GM12891 (cell line): ENCODE measurements around the gene CD47.

Experiments used
- DNase-seq: peaks from one replicate; pipeline ENCODE4 v3.0.0; 2011; ENCODE audit warnings: low spot score; ENCODE audit not compliant: insufficient read length
- FAIRE-seq: peaks from 2 replicates; lab custom pipeline; 2011; peaks lifted over from hg19 to GRCh38; lab: Jason Lieb, UNC
- PAX5 ChIP-seq: IDR thresholded peaks from 2 replicates; pipeline ENCODE4 v1.6.1; 2011; ENCODE audit warnings: low read length, moderate library complexity, mild to moderate bottlenecking; ENCODE audit not compliant: insufficient read depth, severe bottlenecking
- POLR2A ChIP-seq: IDR thresholded peaks from 2 replicates; pipeline ENCODE4 v1.6.1; 2011; ENCODE audit warnings: low read depth, low read length, control low read depth
- POLR2AphosphoS5 ChIP-seq: IDR thresholded peaks from 2 replicates; pipeline ENCODE4 v1.6.1; 2011; ENCODE audit warnings: low read depth, low read length, control low read depth
- POU2F2 ChIP-seq: IDR thresholded peaks from 2 replicates; pipeline ENCODE4 v1.6.1; 2011; ENCODE audit warnings: low read depth, mild to moderate bottlenecking, control low read depth, low read length, moderate library complexity
- SPI1 ChIP-seq: IDR thresholded peaks from 2 replicates; pipeline ENCODE4 v1.6.1; 2011; ENCODE audit warnings: low read depth, low read length, control low read depth
- TAF1 ChIP-seq: IDR thresholded peaks from 2 replicates; pipeline ENCODE4 v1.6.1; 2011; ENCODE audit warnings: low read depth, low read length, control low read depth

The CD47 gene

DNA sequence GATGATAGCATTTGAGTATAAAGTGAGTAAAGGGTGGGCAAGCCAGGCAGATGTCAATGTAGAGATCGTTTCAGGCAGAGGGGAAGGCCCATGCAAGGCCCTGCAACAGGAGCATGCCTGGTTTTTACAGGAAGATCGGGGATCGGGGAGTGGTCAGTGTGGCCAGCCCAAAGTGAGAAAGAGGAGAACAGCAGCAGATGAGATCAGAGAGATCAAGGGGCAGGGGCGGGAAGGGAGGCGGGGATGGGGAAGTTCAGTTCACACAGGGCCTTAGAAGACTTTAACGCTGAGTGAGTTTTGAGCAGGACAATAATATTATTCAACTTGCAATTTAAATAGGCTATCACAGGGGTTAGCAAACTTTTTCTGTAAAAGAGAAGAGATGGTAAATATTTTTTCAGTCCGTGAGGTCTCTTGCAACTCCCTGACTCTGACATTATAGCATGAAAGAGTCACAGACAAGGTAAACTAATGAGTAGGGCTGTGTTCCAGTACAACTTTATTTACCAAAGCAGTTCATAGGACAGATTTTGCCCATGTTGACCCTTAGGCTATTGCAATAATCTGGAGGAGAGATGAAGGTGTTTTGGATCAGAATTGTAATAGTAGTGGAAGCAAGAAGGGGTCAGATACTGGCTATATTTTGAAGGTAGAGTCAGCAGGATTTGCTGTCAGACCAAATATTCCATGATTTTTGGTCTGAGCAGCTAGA, 12.4 kb upstream of the CD47 start:
- DNase-seq (no peak), FAIRE-seq (no peak)
- TF ChIP-seq POLR2AphosphoS5 = no peak
- no peak for TF ChIP-seq POLR2A
- TF ChIP-seq PAX5 = no peak
- no peak for TF ChIP-seq TAF1
- no peak for TF ChIP-seq SPI1
- no peak for TF ChIP-seq POU2F2

DNA sequence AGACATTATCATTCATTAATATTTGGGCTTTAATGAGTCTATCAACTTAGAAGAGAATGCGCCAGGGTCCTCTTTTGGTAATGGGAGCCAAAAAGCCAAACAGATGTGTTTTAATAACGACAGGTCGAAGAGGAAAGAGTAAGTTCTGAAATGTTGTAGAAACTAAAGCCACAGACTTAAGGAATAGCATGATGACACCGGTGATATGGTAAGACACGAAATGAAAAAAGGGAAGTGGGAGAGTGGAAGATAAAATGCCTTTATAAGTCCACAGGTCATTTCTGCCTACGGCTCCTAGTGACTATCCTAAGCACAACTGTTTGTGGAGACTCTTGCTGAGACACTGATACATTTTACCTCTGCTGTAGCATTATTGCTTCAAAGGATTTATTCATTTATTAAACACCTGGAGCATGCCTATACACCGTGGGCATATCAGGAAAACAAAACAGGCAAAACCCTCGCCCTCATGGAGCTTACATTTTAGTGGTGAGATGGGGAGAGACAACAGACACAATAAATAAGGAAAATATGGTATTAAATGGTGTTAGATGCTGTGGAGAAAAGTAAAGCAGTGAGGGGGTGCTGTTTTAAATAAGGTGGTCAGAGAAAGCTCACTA, 11.7 kb upstream of the CD47 start:
- FAIRE-seq (peak; percentile 38), DNase-seq (no peak)
- peak; percentile 98 for TF ChIP-seq SPI1
- no peak for TF ChIP-seq TAF1
- TF ChIP-seq POU2F2 = no peak

DNA sequence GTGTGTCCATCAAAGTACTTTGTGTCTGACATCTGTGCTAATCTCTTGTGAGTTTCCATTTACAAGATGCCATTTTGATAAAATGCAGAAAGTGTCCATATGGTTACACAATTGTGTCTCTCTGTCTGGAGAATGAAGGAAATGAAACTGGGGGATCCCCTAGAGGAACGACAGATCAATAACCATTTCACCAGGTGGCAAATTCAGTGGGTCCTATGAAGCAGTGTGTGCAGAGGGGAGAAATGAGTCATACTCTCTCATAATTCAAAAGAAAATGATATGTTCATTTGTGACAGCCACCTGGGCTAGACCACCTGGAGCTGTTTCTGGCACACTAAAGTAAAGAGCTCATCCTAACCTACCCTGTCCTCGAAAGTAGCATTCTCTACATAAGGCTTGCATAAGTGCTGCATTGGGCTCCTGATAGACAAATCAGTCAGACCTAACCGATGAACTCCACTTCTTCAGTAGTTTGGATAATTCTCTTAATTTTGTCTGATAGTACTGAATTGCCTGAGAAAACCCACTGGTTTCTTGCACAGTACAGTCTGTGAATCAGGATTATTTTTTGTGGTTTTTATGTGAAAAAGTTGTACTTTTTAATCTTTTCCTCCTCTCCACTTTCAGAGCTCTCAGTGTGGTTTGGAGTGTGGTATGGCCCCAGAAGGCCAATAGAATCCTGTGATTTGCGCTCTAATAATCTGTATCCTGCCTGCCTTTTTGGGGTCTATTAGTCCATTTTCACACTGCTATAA, 10.3 kb upstream of the CD47 start:
- DNase-seq = peak; percentile 34
- TF ChIP-seq POLR2A (no peak), POU2F2 (peak; percentile 74; the same call in 1 of the 2 replicates), SPI1 (peak; percentile 95), TAF1 (no peak)
- peak; percentile 92 for FAIRE-seq

DNA sequence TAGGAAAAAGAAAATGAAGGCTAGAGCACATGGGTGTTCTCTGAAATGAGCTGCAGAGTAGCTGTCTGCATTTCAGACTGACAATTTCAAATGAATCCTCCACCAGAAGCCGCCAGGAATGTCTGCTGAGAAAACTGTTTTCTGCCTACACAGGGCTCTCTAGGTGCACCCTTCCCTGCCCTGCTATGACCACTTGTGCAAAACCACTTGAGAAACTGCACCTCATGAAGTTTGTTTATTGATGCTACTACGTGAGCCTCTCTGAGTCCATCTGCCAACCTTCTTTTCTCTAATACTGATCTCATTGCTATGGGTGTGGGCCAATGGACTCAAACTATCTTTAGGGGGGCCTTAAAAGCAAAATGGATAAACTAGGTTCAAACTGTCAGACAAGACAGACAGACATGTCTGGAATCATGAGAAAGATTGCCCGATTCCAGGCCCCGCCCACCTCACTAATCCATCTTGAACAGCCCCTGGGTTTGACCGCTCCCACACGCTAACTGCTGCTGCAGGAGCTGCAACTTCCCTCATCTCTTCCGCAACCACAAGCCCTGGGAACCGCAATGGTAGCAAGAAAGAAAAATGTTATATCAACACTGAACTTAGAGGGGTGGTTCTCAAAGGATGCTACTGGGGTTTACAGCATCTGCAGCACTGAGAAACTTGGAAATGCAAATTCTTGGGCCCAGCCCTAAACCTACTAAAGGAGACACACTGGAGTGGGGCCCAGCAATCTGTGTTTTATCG, 9.0 kb upstream of the CD47 start:
- FAIRE-seq (peak; percentile 66), DNase-seq (no peak)
- TF ChIP-seq TAF1 = no peak
- no peak for TF ChIP-seq POLR2A
- no peak for TF ChIP-seq SPI1
- TF ChIP-seq POLR2AphosphoS5 = no peak
- TF ChIP-seq POU2F2 = peak; percentile 25; the same call in 1 of the 2 replicates
- no peak for TF ChIP-seq PAX5

DNA sequence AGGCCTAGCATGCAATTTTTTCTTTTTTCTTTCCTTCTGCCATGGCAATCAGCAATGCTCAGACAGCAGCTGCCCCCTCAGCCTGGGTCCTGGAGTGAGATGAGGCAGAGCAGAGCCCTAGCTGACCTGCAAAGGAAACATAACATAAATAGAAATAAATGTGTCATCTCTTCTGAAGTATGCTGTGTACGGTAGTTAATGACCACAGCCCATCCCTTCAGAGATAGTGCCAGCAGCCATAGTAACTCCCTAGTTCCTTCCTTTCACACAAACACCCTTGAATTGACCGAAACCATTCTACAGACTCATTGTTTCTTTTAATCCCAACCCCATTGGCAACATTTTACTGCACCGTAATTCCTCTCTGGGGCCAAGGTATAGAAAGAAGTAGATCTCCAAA, 8.4 kb upstream of the CD47 start:
- FAIRE-seq = peak; percentile 26

DNA sequence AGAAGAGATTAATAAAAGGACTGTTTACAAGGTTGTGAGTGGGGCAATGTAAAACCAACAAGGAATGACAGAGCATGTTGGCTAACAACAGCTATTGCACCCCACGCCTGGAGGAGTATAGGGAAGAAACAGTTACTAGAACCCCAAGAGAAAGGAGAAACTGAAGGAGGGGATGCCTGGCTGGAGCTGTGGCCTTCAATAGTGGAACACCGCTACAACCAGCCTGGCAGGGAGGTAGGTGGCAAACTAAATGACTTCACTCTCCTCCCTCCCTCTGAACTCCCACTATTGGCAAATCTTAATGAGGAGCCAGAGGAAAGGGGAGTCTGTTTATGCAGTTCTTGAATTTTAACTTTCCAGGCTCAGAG, 7.2 kb upstream of the CD47 start:
- DNase-seq = no peak
- FAIRE-seq = no peak
- TF ChIP-seq PAX5 = no peak
- TF ChIP-seq POLR2A = no peak
- no peak for TF ChIP-seq POLR2AphosphoS5
- no peak for TF ChIP-seq TAF1
- TF ChIP-seq POU2F2 = no peak
- no peak for TF ChIP-seq SPI1

More for the DNA sequence above, 8.4 kb upstream of the CD47 start:
- DNase-seq = no peak
- TF ChIP-seq TAF1 (no peak), SPI1 (peak; percentile 22; the same call in 1 of the 2 replicates)

DNA sequence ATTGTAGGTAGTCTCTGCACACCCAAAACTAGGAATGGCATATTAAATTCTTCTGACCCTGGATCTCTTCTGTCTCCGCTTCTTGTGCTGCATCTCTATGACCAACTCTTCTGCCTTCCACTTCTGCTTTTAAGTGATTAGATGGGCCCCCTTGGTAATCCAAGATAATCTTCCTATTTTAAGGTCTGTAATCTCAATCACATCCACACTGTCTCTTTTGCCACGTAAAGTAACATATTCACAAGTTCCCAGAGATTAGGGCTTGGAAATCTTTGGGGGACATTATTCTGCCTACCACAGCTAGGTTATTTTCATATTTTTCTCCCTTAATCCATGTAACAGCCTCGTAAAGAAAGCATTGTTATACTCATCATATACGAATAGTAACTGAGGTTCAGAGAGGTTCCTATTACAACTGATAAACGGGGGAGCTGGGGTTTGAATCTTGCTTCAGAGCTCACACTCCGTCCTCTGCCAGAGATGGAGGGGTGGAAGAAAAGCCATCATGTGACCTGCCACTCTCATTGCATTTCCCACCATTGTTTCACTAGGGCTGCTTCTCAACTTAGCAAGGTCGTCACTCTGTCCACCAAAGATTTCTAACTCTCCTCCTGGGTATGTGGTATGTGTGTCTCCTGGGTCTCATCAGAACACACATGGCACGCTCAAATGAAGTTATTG, 6.6 kb upstream of the CD47 start:
- FAIRE-seq = no peak
- no peak for DNase-seq
- TF ChIP-seq SPI1 (no peak), POLR2AphosphoS5 (no peak), TAF1 (no peak), POU2F2 (no peak), POLR2A (no peak), PAX5 (no peak)

DNA sequence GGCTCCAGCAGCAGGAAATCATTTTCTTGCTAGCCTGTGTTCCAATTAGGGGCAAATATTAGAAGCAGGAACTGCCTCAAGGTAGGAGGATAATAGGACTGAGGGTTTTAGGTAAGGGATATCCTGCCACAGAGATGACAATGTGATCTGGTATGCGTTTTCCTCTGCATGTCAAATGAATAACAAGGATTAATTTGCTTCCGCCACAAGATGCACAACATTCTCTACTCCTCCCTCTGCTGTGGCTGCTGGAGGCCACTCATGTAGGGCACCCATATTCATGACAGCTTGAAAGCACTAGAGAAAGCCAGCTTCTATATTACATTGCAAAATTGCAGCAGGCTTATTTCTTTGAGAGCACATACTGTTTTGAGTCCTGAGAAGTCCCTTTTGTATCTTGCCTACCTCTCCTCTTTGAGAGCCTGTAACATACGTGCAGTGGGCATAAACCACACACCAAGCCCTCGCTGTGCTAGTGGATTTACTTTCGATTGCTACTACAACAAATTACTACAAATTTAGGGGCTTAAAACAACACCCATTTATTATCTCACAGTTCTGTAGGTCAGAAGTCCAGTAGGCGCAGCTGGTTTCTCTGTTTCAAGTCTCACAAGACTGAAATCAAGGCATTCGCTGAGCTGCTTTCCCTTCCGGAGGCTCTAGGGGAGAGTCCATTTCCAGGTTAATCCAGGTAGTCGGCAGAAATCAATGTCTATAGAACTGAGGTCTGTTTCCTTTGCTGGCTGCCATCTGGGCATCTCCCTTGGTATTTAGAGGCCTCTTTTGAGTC, 5.9 kb upstream of the CD47 start:
- peak; percentile 9 for FAIRE-seq
- no peak for TF ChIP-seq POLR2A
- no peak for TF ChIP-seq TAF1
- TF ChIP-seq PAX5 = no peak
- TF ChIP-seq POU2F2 = no peak
- no peak for TF ChIP-seq SPI1
- TF ChIP-seq POLR2AphosphoS5 = no peak
- DNase-seq = no peak

DNA sequence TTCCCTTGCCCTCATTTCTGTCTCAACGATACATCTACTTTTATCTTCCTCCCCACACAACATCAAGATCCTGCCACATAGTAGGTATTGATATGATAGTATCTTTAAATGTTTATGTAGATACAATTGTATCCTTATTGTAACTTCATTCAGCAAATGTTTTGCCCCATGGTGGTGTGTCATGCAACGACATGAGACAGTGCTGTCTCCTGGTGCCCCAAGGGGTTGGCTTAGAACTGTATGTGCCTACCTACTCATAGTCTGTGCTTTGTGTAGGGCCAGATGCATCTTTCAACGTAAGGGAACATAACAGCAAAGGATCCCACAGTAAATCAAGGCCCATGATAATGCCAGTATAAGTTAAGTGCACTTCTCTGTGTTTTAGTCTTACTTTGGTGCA, 2.8 kb upstream of the CD47 start:
- no peak for DNase-seq
- FAIRE-seq = no peak
- TF ChIP-seq POU2F2 (no peak), PAX5 (no peak), POLR2A (no peak), TAF1 (no peak), SPI1 (no peak), POLR2AphosphoS5 (no peak)
